Measurements from ENCODE around the gene PTDSS2.

The PTDSS2 gene

DNA sequence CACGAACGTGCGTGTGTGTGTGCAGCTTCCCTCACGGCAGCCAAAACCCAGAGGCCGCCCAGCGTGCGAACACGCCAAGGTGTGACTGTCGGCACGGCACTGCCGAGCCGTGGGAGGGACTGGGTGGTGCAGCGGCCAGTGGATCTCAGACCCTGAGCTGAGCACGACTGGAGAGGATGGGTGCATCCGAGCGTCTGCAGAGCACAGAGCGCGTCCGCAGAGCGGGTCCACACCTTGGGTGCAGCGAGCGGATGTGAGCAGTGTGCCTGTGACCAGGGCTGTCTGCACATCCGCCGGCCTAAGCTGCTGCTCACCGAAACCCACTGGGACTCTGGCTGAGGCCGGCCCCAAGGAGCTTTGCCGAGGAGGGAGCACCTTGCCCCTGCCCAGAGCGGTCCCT, 22.7 kb downstream of the PTDSS2 start:
- H4K20me1 ChIP-seq (ENCODE audit: insufficient read depth, low read length, poor library complexity, severe bottlenecking) = peaks cover 4% of the 10 kb centered on the region
- H3K27me3 ChIP-seq (ENCODE audit: insufficient read depth, low read length, poor library complexity, severe bottlenecking) = no peaks in the 10 kb centered on the region
- no peaks in the 10 kb centered on the region for H3K9me3 ChIP-seq (ENCODE audit: insufficient read depth, low read depth, low read length)
- H3K9me2 ChIP-seq (replicated peaks; ENCODE audit: low read depth, low read length) = no peaks in the 10 kb centered on the region
- no peaks in the 10 kb centered on the region for H3K79me2 ChIP-seq (ENCODE audit: insufficient read depth, low read length)
- no peak overlapping the region for H3K9ac ChIP-seq (ENCODE audit: low read depth, low read length, poor library complexity, severe bottlenecking)
- no peaks in the 10 kb centered on the region for H3K36me3 ChIP-seq (ENCODE audit: insufficient read depth, low read length)
- peaks cover 2% of the 10 kb centered on the region for H3K4me1 ChIP-seq (ENCODE audit: insufficient read depth, low read length, poor library complexity, severe bottlenecking)
- no peak overlapping the region for H3K4me2 ChIP-seq (ENCODE audit: low read depth, low read length, poor library complexity, severe bottlenecking)
- no peak overlapping the region for H2AFZ ChIP-seq (ENCODE audit: low read length)
- no peak overlapping the region for H3K4me3 ChIP-seq (ENCODE audit: low read length, poor library complexity, severe bottlenecking)
- H3F3A ChIP-seq (ENCODE audit: low read depth) = no peaks in the 10 kb centered on the region
- TF ChIP-seq, protein P1, sequence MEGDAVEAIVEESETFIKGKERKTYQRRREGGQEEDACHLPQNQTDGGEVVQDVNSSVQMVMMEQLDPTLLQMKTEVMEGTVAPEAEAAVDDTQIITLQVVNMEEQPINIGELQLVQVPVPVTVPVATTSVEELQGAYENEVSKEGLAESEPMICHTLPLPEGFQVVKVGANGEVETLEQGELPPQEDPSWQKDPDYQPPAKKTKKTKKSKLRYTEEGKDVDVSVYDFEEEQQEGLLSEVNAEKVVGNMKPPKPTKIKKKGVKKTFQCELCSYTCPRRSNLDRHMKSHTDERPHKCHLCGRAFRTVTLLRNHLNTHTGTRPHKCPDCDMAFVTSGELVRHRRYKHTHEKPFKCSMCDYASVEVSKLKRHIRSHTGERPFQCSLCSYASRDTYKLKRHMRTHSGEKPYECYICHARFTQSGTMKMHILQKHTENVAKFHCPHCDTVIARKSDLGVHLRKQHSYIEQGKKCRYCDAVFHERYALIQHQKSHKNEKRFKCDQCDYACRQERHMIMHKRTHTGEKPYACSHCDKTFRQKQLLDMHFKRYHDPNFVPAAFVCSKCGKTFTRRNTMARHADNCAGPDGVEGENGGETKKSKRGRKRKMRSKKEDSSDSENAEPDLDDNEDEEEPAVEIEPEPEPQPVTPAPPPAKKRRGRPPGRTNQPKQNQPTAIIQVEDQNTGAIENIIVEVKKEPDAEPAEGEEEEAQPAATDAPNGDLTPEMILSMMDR (conservative IDR thresholded peaks at IDR 0.05; ENCODE audit: low read length) = no peak
- TF ChIP-seq EZH2phosphoT487 (IDR thresholded peaks at IDR 0.05; ENCODE audit: borderline replicate concordance) = no peak

DNA sequence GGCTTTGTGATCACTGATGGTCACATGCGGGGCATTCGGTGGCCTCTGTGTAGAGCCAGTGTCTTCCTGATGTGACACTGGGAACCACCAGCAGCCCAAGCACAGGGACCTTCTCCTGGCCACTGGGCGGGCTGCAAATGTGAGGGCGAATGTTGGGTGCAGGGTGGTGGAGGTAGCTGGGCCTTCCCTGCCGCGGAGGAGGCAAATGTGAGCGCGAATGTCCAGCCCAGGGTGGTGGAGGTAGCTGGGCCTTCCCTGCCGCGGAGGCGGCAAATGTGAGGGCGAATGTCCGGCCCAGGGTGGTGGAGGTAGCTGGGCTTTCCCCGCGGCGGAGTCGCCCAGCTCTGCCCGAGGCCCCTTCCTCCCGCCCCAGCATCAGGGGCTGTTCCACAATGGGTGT, 23.3 kb downstream of the PTDSS2 start:
- Histone ChIP-seq H3K27me3 (ENCODE audit: insufficient read depth, low read length, poor library complexity, severe bottlenecking) (no peaks in the 10 kb centered on the region), H3K4me1 (ENCODE audit: insufficient read depth, low read length, poor library complexity, severe bottlenecking) (peaks cover 2% of the 10 kb centered on the region), H3K4me3 (ENCODE audit: low read length, poor library complexity, severe bottlenecking) (no peak overlapping the region), H3K4me2 (ENCODE audit: low read depth, low read length, poor library complexity, severe bottlenecking) (no peak overlapping the region), H3K9me3 (ENCODE audit: insufficient read depth, low read depth, low read length) (no peaks in the 10 kb centered on the region), H2AFZ (ENCODE audit: low read length) (no peak overlapping the region), H3K79me2 (ENCODE audit: insufficient read depth, low read length) (no peaks in the 10 kb centered on the region), H3K9ac (ENCODE audit: low read depth, low read length, poor library complexity, severe bottlenecking) (no peak overlapping the region), H3K9me2 (replicated peaks; ENCODE audit: low read depth, low read length) (no peaks in the 10 kb centered on the region), H4K20me1 (ENCODE audit: insufficient read depth, low read length, poor library complexity, severe bottlenecking) (peaks cover 4% of the 10 kb centered on the region), H3K36me3 (ENCODE audit: insufficient read depth, low read length) (no peaks in the 10 kb centered on the region), H3F3A (ENCODE audit: low read depth) (no peaks in the 10 kb centered on the region)
- TF ChIP-seq EZH2phosphoT487 (IDR thresholded peaks at IDR 0.05; ENCODE audit: borderline replicate concordance) = no peak
- TF ChIP-seq, protein P1 (conservative IDR thresholded peaks at IDR 0.05; ENCODE audit: low read length) = no peak

DNA sequence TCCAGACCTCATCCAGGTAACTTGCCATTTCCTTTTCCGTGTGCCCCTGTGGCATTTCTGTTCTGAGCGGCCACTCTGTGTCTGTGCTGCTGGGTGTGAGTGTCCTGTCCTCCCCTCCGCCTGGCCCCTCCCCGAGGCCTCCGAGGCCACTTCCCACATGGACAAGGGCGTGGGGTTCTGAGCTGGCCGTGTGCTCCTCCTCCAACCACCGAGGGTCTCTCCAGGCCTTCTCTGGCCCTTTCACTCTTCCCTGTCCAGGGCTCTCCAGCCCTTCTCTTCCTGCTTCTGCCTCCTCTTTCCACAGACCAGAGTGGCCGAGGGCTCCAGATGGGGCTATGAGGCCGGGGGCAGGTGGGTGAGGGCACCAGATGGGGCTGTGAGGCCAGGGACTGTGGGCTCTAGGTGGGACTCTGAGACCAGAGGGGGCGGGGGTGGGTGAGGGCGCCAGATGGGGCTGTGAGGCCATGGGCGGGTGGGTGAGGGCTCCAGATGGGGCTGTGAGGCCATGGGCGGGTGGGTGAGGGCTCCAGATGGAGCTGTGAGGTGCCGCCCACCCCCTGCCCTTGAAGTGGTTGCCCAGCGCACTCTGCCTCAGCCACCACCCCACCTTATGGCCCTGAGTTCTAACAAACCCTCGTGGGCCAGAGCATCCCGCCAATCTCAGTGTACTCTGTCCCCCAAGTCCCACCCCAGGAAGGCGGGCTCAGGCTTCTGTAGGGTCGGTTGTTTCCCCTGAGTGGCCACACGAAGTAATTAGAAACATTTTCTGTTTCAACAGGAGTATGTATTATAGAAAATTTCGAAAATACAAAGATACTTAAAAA, 24.1 kb downstream of the PTDSS2 start:
- no peaks in the 10 kb centered on the region for H3F3A ChIP-seq (ENCODE audit: low read depth)
- no peaks in the 10 kb centered on the region for H3K9me3 ChIP-seq (ENCODE audit: insufficient read depth, low read depth, low read length)
- peaks cover 2% of the 10 kb centered on the region for H3K4me1 ChIP-seq (ENCODE audit: insufficient read depth, low read length, poor library complexity, severe bottlenecking)
- no peak overlapping the region for H3K4me2 ChIP-seq (ENCODE audit: low read depth, low read length, poor library complexity, severe bottlenecking)
- H3K9me2 ChIP-seq (replicated peaks; ENCODE audit: low read depth, low read length) = no peaks in the 10 kb centered on the region
- H3K27me3 ChIP-seq (ENCODE audit: insufficient read depth, low read length, poor library complexity, severe bottlenecking) = no peaks in the 10 kb centered on the region
- H3K9ac ChIP-seq (ENCODE audit: low read depth, low read length, poor library complexity, severe bottlenecking) = no peak overlapping the region
- peaks cover 4% of the 10 kb centered on the region for H4K20me1 ChIP-seq (ENCODE audit: insufficient read depth, low read length, poor library complexity, severe bottlenecking)
- H2AFZ ChIP-seq (ENCODE audit: low read length) = no peak overlapping the region
- H3K36me3 ChIP-seq (ENCODE audit: insufficient read depth, low read length) = no peaks in the 10 kb centered on the region
- H3K4me3 ChIP-seq (ENCODE audit: low read length, poor library complexity, severe bottlenecking) = no peak overlapping the region
- TF ChIP-seq, protein P1 (conservative IDR thresholded peaks at IDR 0.05; ENCODE audit: low read length) = no peak
- no peak for TF ChIP-seq EZH2phosphoT487 (IDR thresholded peaks at IDR 0.05; ENCODE audit: borderline replicate concordance)
- no peaks in the 10 kb centered on the region for H3K79me2 ChIP-seq (ENCODE audit: insufficient read depth, low read length)
